IMR-90 (cell line): ENCODE results near the gene ALDH3A2. TPM values are rescaled to one million over a fixed set of nuclear protein-coding genes. Genes with fewer than 3 reads are reported as not detected.

Experiments used
- ATAC-seq: fragments of 200-7000 bp; cut with Tn5 transposase; 2 replicates; pipeline ENCODE4 v1.9.1; 2020; ENCODE audit warnings: low read depth, mild to moderate bottlenecking, moderate library complexity
- BruUV-seq: library from RNA; stranded (reverse); fragments of 400-500 nt; replicated peaks from 2 replicates; lab custom pipeline; 2021; lab: Mats Ljungman, UMichigan
- CTCF ChIA-PET: fragments of 300-600 bp; formaldehyde crosslinking; extraction: SDS; loops from one replicate; lab custom pipeline; 2021; ENCODE audit warnings: antibody characterized with exemption; lab: Yijun Ruan, JAX
- POLR2A ChIA-PET: fragments of 300-600 bp; sonication (Branson Sonifier 250); formaldehyde crosslinking; loops from one replicate; lab custom pipeline; 2022; ENCODE audit warnings: antibody characterized with exemption; ENCODE audit not compliant: unreplicated experiment; lab: Charles Lee
- DNase-seq: peaks from one replicate; pipeline ENCODE4 v3.0.0; 2013
- H2AFZ ChIP-seq: replicated peaks from 2 replicates; pipeline ENCODE3; 2013; ENCODE audit warnings: low read length, mild to moderate bottlenecking; ENCODE audit not compliant: poor library complexity
- H2AK5ac ChIP-seq: 2 replicates; pipeline ENCODE4 v1.6.1; 2013; ENCODE audit warnings: low read depth, low read length, inconsistent platforms
- H2AK9ac ChIP-seq: replicated peaks from 2 replicates; pipeline ENCODE3; 2013; ENCODE audit warnings: mild to moderate bottlenecking, low read depth, low read length, moderate library complexity; ENCODE audit not compliant: poor library complexity
- H2BK120ac ChIP-seq: 2 replicates; pipeline ENCODE4 v1.6.1; 2013; ENCODE audit warnings: low read depth, low read length, inconsistent platforms
- H2BK15ac ChIP-seq: 3 replicates; pipeline ENCODE4 v1.6.1; 2013; ENCODE audit warnings: low read depth, low read length, inconsistent platforms
- H2BK20ac ChIP-seq: 2 replicates; pipeline ENCODE4 v1.6.1; 2013; ENCODE audit warnings: low read depth, mild to moderate bottlenecking, inconsistent platforms, low read length, moderate library complexity
- H2BK5ac ChIP-seq: 2 replicates; pipeline ENCODE4 v1.6.1; 2013; ENCODE audit warnings: mild to moderate bottlenecking, low read depth, low read length, inconsistent platforms; ENCODE audit not compliant: poor library complexity, severe bottlenecking
- H3K14ac ChIP-seq: replicated peaks from 2 replicates; pipeline ENCODE4 v1.6.1; 2013; ENCODE audit warnings: low read depth, low read length, inconsistent platforms
- H3K18ac ChIP-seq: 2 replicates; pipeline ENCODE4 v1.6.1; 2013; ENCODE audit warnings: low read depth, low read length, control low read depth
- H3K23ac ChIP-seq: 2 replicates; pipeline ENCODE4 v1.6.1; 2013; ENCODE audit warnings: low read depth, low read length, inconsistent platforms
- H3K27ac ChIP-seq: 2 replicates; pipeline ENCODE4 v1.5.1; 2013; ENCODE audit warnings: mild to moderate bottlenecking, control low read depth, low read length; ENCODE audit not compliant: insufficient read depth
- H3K27me3 ChIP-seq: 2 replicates; pipeline ENCODE4 v1.6.1; 2013; ENCODE audit warnings: low read length; ENCODE audit not compliant: control insufficient read depth, insufficient read depth
- H3K36me3 ChIP-seq: 2 replicates; pipeline ENCODE4 v1.6.1; 2013; ENCODE audit warnings: low read length, mixed read lengths; ENCODE audit not compliant: control insufficient read depth, insufficient read depth
- H3K4ac ChIP-seq: 2 replicates; pipeline ENCODE4 v1.6.1; 2013; ENCODE audit warnings: low read depth, low read length, inconsistent platforms
- H3K4me1 ChIP-seq: 2 replicates; pipeline ENCODE4 v1.6.1; 2013; ENCODE audit warnings: low read length, mixed read lengths; ENCODE audit not compliant: control insufficient read depth, insufficient read depth
- H3K4me2 ChIP-seq: 2 replicates; pipeline ENCODE4 v1.6.1; 2013; ENCODE audit warnings: low read depth, mild to moderate bottlenecking, control low read depth, low read length, moderate library complexity
- H3K4me3 ChIP-seq: 2 replicates; pipeline ENCODE4 v1.5.1; 2013; ENCODE audit warnings: low read depth, mild to moderate bottlenecking, control low read depth, low read length, moderate library complexity; ENCODE audit not compliant: insufficient read depth
- H3K56ac ChIP-seq: 2 replicates; pipeline ENCODE4 v1.6.1; 2013; ENCODE audit warnings: low read length, inconsistent platforms; ENCODE audit not compliant: insufficient read depth; ENCODE audit errors: extremely low read depth
- H3K79me1 ChIP-seq, 2 experiments: 2 replicates each; pipeline ENCODE4 v1.6.1; 2013; ENCODE audit warnings: low read length in 2 of 2, inconsistent platforms in 1 of 2, low read depth in 1 of 2
- H3K9ac ChIP-seq: 2 replicates; pipeline ENCODE4 v1.6.1; 2013; ENCODE audit warnings: low read depth, low read length, control low read depth
- H3K9me1 ChIP-seq: 2 replicates; pipeline ENCODE4 v1.6.1; 2013; ENCODE audit warnings: low read length, inconsistent platforms; ENCODE audit not compliant: insufficient read depth
- H3K9me3 ChIP-seq: 2 replicates; pipeline ENCODE4 v1.6.1; 2013; ENCODE audit warnings: low read length; ENCODE audit not compliant: control insufficient read depth, insufficient read depth
- H4K20me1 ChIP-seq: 2 replicates; pipeline ENCODE4 v1.6.1; 2013; ENCODE audit warnings: low read length, inconsistent platforms; ENCODE audit not compliant: insufficient read depth
- H4K5ac ChIP-seq: 2 replicates; pipeline ENCODE4 v1.6.1; 2013; ENCODE audit warnings: mild to moderate bottlenecking, low read depth, low read length, control low read depth
- H4K8ac ChIP-seq, 2 experiments: 2 replicates each; pipeline ENCODE4 v1.6.1; 2013; ENCODE audit warnings: low read depth in 2 of 2, low read length in 2 of 2, control low read depth in 1 of 2, inconsistent platforms in 1 of 2
- H4K91ac ChIP-seq: 2 replicates; pipeline ENCODE4 v1.6.1; 2013; ENCODE audit warnings: low read depth, low read length, inconsistent platforms; ENCODE audit not compliant: insufficient read depth
- CEBPB ChIP-seq: IDR thresholded peaks from 2 replicates; pipeline ENCODE4 v1.6.1; 2012; ENCODE audit warnings: low read depth, low read length, improper control_type of control experiment
- CHD1 ChIP-seq: IDR thresholded peaks from 2 replicates; pipeline ENCODE4 v1.6.1; 2012; ENCODE audit warnings: low read depth, low read length, improper control_type of control experiment
- ELK1 ChIP-seq: fragments of 150-350 bp; IDR thresholded peaks from 2 replicates; pipeline ENCODE4 v1.6.1; 2016; ENCODE audit warnings: low read depth, mild to moderate bottlenecking, low read length, moderate library complexity, borderline replicate concordance
- MAFK ChIP-seq: IDR thresholded peaks from 2 replicates; pipeline ENCODE4 v1.6.1; 2012; ENCODE audit warnings: low read depth, low read length, improper control_type of control experiment
- MXI1 ChIP-seq: IDR thresholded peaks from 2 replicates; pipeline ENCODE4 v1.6.1; 2012; ENCODE audit warnings: low read depth, mild to moderate bottlenecking, low read length, moderate library complexity, borderline replicate concordance
- NFE2L2 ChIP-seq: fragments of 150-350 bp; IDR thresholded peaks from 2 replicates; pipeline ENCODE4 v1.6.1; 2016; ENCODE audit warnings: low read depth, mild to moderate bottlenecking, low read length
- RAD21 ChIP-seq: IDR thresholded peaks from 2 replicates; pipeline ENCODE4 v1.6.1; 2012; ENCODE audit warnings: low read length, improper control_type of control experiment
- RCOR1 ChIP-seq: IDR thresholded peaks from 2 replicates; pipeline ENCODE4 v1.6.1; 2012; ENCODE audit warnings: mild to moderate bottlenecking, low read length, improper control_type of control experiment; ENCODE audit not compliant: insufficient replicate concordance
- RFX5 ChIP-seq: IDR thresholded peaks from 2 replicates; pipeline ENCODE4 v1.8.0; 2012; ENCODE audit warnings: low read depth, mild to moderate bottlenecking, low read length, moderate library complexity
- SMC3 ChIP-seq: fragments of 150-350 bp; IDR thresholded peaks from 2 replicates; pipeline ENCODE4 v1.6.1; 2016; ENCODE audit warnings: low read depth, mild to moderate bottlenecking, antibody characterized with exemption, low read length, moderate library complexity
- USF2 ChIP-seq: fragments of 150-350 bp; IDR thresholded peaks from 2 replicates; pipeline ENCODE4 v1.6.1; 2017; ENCODE audit warnings: mild to moderate bottlenecking, antibody characterized with exemption, low read length, low read depth
- WGBS, 2 experiments: methylation state at CpG; one replicate each; pipeline versions ENCODE4 v1.1.5 to v1.1.7; 2013; ENCODE audit warnings: missing lambda C conversion rate in 2 of 2; ENCODE audit not compliant: insufficient read length in 1 of 2; ENCODE audit errors: extremely low coverage in 2 of 2; 5-methylcytosine and 5-hydroxymethylcytosine counted together
- dilution Hi-C: fragments of 300-500 bp; cut with HindIII; formaldehyde crosslinking; loops from one replicate; pipeline ENCODE4 v1.14.3; 2018; ENCODE audit warnings: low sequenced_read_pairs; ENCODE audit not compliant: unreplicated experiment
- in situ Hi-C: fragments of 300-500 bp; cut with MboI; formaldehyde crosslinking; loops from 3 replicates; pipeline ENCODE4 v1.14.3; 2019; ENCODE audit warnings: low sequenced_read_pairs, inconsistent platforms, mixed read lengths
- intact Hi-C: fragments of 100-400 bp; cut with micrococcal nuclease; formaldehyde crosslinking; loops from 2 replicates; pipeline ENCODE4 v1.10.0; 2022
- polyA plus RNA-seq, 3 experiments: library from polyadenylated mRNA; depleted of rRNA; stranded (reverse); fragments of >200 nt; gene quantifications; 2 replicates each; pipeline ENCODE4 v1.2.3, GENCODE V29; 2012; ENCODE audit warnings: low replicate concordance in 1 of 3
- total RNA-seq: library from RNA; depleted of rRNA; stranded (reverse); fragments of >200 nt; gene quantifications from 2 replicates; pipeline ENCODE4 v1.2.3, GENCODE V29; 2012

Gene ALDH3A2
- total and polyA plus RNA-seq, 2 of the 4 experiments (the other 2 are of a cell fraction) = 4.0 to 7.9 TPM

GRCh38 chr17:19678581-19679453, 30.3 kb downstream of the ALDH3A2 start:
- H4K91ac ChIP-seq = no peak overlapping the region
- dilution Hi-C loops = no loop called here
- no peak overlapping the region for H3K18ac ChIP-seq
- no peaks in the 10 kb centered on the region for H3K9me3 ChIP-seq
- no peak overlapping the region for H3K4me2 ChIP-seq
- H3K36me3 ChIP-seq = no peaks in the 10 kb centered on the region
- no peak overlapping the region for H4K5ac ChIP-seq
- WGBS, 2 experiments = 85% methylated on average over 11 of the region's 18 CpGs; no CpG with 5 or more reads in 1 of the 2 experiments
- no peaks in the 10 kb centered on the region for H3K4me1 ChIP-seq
- POLR2A ChIA-PET = no interaction called here
- no peaks in the 10 kb centered on the region for H3K79me1 ChIP-seq
- no peak overlapping the region for H3K4ac ChIP-seq
- no peak overlapping the region for H2BK15ac ChIP-seq
- DNase-seq (no peak), ATAC-seq (no peak)
- H3K23ac ChIP-seq = no peak overlapping the region
- in situ Hi-C loops = no loop called here
- H3K27ac ChIP-seq = no peak overlapping the region
- no peak overlapping the region for H2AFZ ChIP-seq
- TF ChIP-seq CEBPB = no peak
- no peak for TF ChIP-seq NFE2L2
- no peak for TF ChIP-seq ELK1
- TF ChIP-seq MAFK = no peak
- TF ChIP-seq USF2 = no peak
- TF ChIP-seq CHD1 = no peak
- no peak for TF ChIP-seq RAD21
- no peak for TF ChIP-seq MXI1
- no peak for TF ChIP-seq RCOR1
- no peak for TF ChIP-seq RFX5
- TF ChIP-seq SMC3 = no peak
- no peaks in the 10 kb centered on the region; the same call in 1 of the 2 replicates for H4K20me1 ChIP-seq
- H3K9me1 ChIP-seq = no peaks in the 10 kb centered on the region
- no peak overlapping the region for H3K14ac ChIP-seq
- no peak overlapping the region for H2BK120ac ChIP-seq
- no peak overlapping the region for H3K9ac ChIP-seq
- H2AK5ac ChIP-seq = no peak overlapping the region
- H3K27me3 ChIP-seq = peaks cover 6% of the 10 kb centered on the region
- H3K56ac ChIP-seq = no peak overlapping the region
- BruUV-seq = no TSS peak
- intact Hi-C loops = no loop called here
- H2BK20ac ChIP-seq = no peak overlapping the region
- CTCF ChIA-PET = no interaction called here
- no peak overlapping the region for H2AK9ac ChIP-seq
- H3K4me3 ChIP-seq = no peak overlapping the region
- H2BK5ac ChIP-seq = no peak overlapping the region
- H4K8ac ChIP-seq = no peak overlapping the region
